Naive thymus-derived CD4-positive, alpha-beta T cell (primary cell): ENCODE data around the gene PROB1. TPM values are rescaled to one million over a fixed set of nuclear protein-coding genes. Genes with fewer than 3 reads are reported as not detected.
A peak's percentile ranks its signal among the peaks of the same experiment; 100 is the strongest.

ENCODE experiments used
- ATAC-seq: fragments of 150-1000 bp; cut with Tn5 transposase; 2 replicates; pipeline ENCODE4 v1.10.0; 2021; ENCODE audit warnings: mild to moderate bottlenecking, moderate library complexity
- CTCF ChIA-PET: fragments of 350-600 bp; sonication (Branson Sonifier 250); formaldehyde crosslinking; loops from one replicate; lab custom pipeline; 2021; ENCODE audit warnings: antibody characterized with exemption; lab: Charles Lee
- POLR2A ChIA-PET: fragments of 350-600 bp; sonication (Branson Sonifier 250); formaldehyde crosslinking; loops from one replicate; lab custom pipeline; 2021; ENCODE audit warnings: antibody characterized with exemption, inconsistent platforms; lab: Charles Lee
- DNase-seq, 9 donors: peaks; one replicate each; pipeline versions ENCODE4 v3.0.0 to v3.0.0-alpha.2; 2020 to 2022; ENCODE audit warnings: mixed read lengths in 1 of 9
- H3K27ac ChIP-seq: one replicate; pipeline ENCODE4 v1.7.0; 2013; ENCODE audit warnings: mild to moderate bottlenecking, low read depth, low read length, moderate library complexity
- H3K27me3 ChIP-seq, 2 donors: one replicate each; pipeline ENCODE4 v1.7.0; 2013; ENCODE audit warnings: low read length in 2 of 2, mild to moderate bottlenecking in 2 of 2, moderate library complexity in 2 of 2; ENCODE audit not compliant: control insufficient read depth in 2 of 2, insufficient read depth in 2 of 2
- H3K36me3 ChIP-seq, 3 experiments: 1 replicate in 2 of 3; 2 replicates in 1 of 3; pipeline ENCODE4 v1.7.0; 2013; ENCODE audit warnings: low read length in 3 of 3, mild to moderate bottlenecking in 3 of 3, moderate library complexity in 1 of 3; ENCODE audit not compliant: insufficient read depth in 3 of 3, control insufficient read depth in 2 of 3
- H3K4me1 ChIP-seq, 2 donors: one replicate each; pipeline ENCODE4 v1.7.0; 2013; ENCODE audit warnings: low read length in 2 of 2, mild to moderate bottlenecking in 2 of 2, moderate library complexity in 1 of 2; ENCODE audit not compliant: control insufficient read depth in 2 of 2, insufficient read depth in 2 of 2
- H3K4me3 ChIP-seq: 2 replicates; pipeline ENCODE4 v1.7.0; 2013; ENCODE audit warnings: mild to moderate bottlenecking, low read length
- H3K9me3 ChIP-seq, 3 experiments: 1 replicate in 2 of 3; 2 replicates in 1 of 3; pipeline ENCODE4 v1.7.0; 2013; ENCODE audit warnings: low read length in 3 of 3; ENCODE audit not compliant: control insufficient read depth in 2 of 3
- H3K27ac Mint-ChIP-seq, 9 donors: one replicate each; pipeline ENCODE4 v1.8.0; 2020 to 2022; ENCODE audit warnings: mixed read lengths in 9 of 9, mild to moderate bottlenecking in 8 of 9, moderate library complexity in 5 of 9, inconsistent platforms in 2 of 9
- H3K27me3 Mint-ChIP-seq, 5 donors: one replicate each; pipeline ENCODE4 v1.8.0; 2021 to 2022; ENCODE audit warnings: mixed read lengths in 5 of 5, mild to moderate bottlenecking in 1 of 5
- H3K36me3 Mint-ChIP-seq, 5 donors: one replicate each; pipeline ENCODE4 v1.8.0; 2020 to 2022; ENCODE audit warnings: mixed read lengths in 5 of 5, mild to moderate bottlenecking in 3 of 5, inconsistent platforms in 1 of 5
- H3K4me1 Mint-ChIP-seq, 7 donors: one replicate each; pipeline ENCODE4 v1.8.0; 2020 to 2022; ENCODE audit warnings: mixed read lengths in 7 of 7, mild to moderate bottlenecking in 3 of 7, inconsistent platforms in 1 of 7
- H3K4me3 Mint-ChIP-seq, 10 donors: one replicate each; pipeline ENCODE4 v1.8.0; 2020 to 2022; ENCODE audit warnings: mild to moderate bottlenecking in 10 of 10, mixed read lengths in 10 of 10, moderate library complexity in 6 of 10, inconsistent platforms in 2 of 10
- H3K9me3 Mint-ChIP-seq, 11 donors: one replicate each; pipeline ENCODE4 v1.8.0; 2020 to 2022; ENCODE audit warnings: mixed read lengths in 11 of 11, mild to moderate bottlenecking in 4 of 11, inconsistent platforms in 1 of 11, moderate library complexity in 1 of 11
- intact Hi-C, 2 donors: fragments of 100-400 bp; cut with micrococcal nuclease; formaldehyde crosslinking; loops; one replicate each; pipeline ENCODE4 v1.15.1; 2023
- polyA plus RNA-seq, 2 donors: library from polyadenylated mRNA; unstranded; fragments of 300-500 nt; fragmentation: Illumina TruSeq; gene quantifications; one replicate each; pipeline ENCODE4 v1.2.3, GENCODE V29; 2021
- total RNA-seq, 6 experiments: library from RNA in 5 of 6; stranded (reverse) in 5 of 6; gene quantifications; 1 replicate in 5 of 6; 2 replicates in 1 of 6; pipeline ENCODE4 v1.2.3 and lab custom pipeline; 2021 to 2026

PROB1 gene
- total and polyA plus RNA-seq, 7 experiments from 2014 or later: 0.26 to 4.9 (median 0.86) TPM; not detected in 1

DNA sequence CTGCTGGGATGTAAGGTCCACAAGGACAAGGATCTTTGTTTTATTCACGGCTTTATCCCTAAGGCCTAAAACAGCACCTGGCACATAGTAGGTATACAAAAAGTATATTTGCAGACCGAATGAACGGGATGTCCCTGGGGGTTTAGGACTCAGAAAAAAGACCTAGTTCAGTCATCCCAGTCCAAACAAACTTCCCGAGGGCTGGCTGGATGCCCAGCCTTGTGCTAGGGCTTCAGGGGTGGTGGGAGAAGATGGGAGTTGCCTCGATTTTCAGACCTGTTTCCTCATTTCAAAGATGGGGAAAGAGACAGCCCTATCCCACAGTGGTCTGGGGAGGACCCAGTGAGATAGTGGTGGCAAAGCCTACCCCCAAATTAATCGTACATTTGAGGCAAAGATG, 3.0 kb upstream of the PROB1 start:
- CTCF ChIA-PET: no interaction called here
- Mint-ChIP-seq H3K36me3 (peaks cover 4 to 7% (median 5%) of the 10 kb centered on the region in 5 donors), H3K4me1 (peaks cover 2 to 34% (median 10%) of the 10 kb centered on the region in 7 donors), H3K4me3 (no peak overlapping the region), H3K9me3 (no peaks in the 10 kb centered on the region), H3K27me3 (no peaks in the 10 kb centered on the region), H3K27ac (no peak overlapping the region)
- peaks cover 5 to 6% of the 10 kb centered on the region in 2 donors for H3K4me1 ChIP-seq
- no peaks in the 10 kb centered on the region for H3K9me3 ChIP-seq
- no peaks in the 10 kb centered on the region for H3K27me3 ChIP-seq
- ATAC-seq (no peak), DNase-seq (no peak)
- POLR2A ChIA-PET: interaction anchor here (1.3 kb wide), 1 partner anchor 9 kb away, joined by 3 read pairs; no protein-coding TSS in a partner anchor
- no peak overlapping the region for H3K4me3 ChIP-seq
- intact Hi-C loops: loop anchor here in 1 of 2 donors (10.0 kb wide), 1 partner anchor 933 kb away; the partner anchor contains the start of gene EGR1
- no peak overlapping the region for H3K27ac ChIP-seq
- H3K36me3 ChIP-seq: peaks cover 0 to 3% (median 0%) of the 10 kb centered on the region in 3 experiments

DNA sequence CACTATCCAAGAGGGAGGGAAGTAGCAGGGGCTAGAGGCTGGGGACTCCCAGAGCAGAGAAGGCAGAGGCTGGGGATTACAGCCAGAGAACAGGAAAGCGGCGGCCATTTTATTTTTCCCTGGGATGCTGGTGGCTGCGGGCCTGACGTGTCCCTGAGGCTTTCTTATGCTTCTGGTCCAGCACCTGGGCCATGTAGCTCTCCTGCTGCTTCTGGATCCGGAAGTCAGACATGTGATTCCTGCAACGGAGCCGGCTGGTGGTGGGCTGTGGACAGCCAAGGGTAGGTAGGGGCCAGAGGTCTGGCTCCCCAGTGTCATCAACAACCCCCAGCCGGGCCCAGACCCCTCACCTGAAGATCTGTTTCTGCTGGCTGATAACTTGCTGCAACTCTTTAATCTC, 1.8 kb upstream of the PROB1 start:
- Mint-ChIP-seq H3K36me3 (peaks cover 4 to 9% (median 5%) of the 10 kb centered on the region in 5 donors), H3K9me3 (no peaks in the 10 kb centered on the region), H3K27ac (peak overlapping the region in 1 of 9 donors; percentile 57), H3K27me3 (no peaks in the 10 kb centered on the region), H3K4me3 (no peak overlapping the region), H3K4me1 (peaks cover 2 to 31% (median 12%) of the 10 kb centered on the region in 7 donors)
- POLR2A ChIA-PET: interaction anchor here (0.6 to 1.2 kb wide), 2 partner anchors 15 to 18 kb away, joined by 3 read pairs; no protein-coding TSS in a partner anchor
- intact Hi-C loops: loop anchor here in 1 of 2 donors (10.0 kb wide), 1 partner anchor 932 kb away; the partner anchor contains the start of gene EGR1
- Histone ChIP-seq H3K27ac (no peak overlapping the region), H3K36me3 (peaks cover 0 to 6% (median 0%) of the 10 kb centered on the region in 3 experiments), H3K27me3 (no peaks in the 10 kb centered on the region), H3K4me1 (peaks cover 5 to 8% of the 10 kb centered on the region in 2 donors), H3K9me3 (no peaks in the 10 kb centered on the region), H3K4me3 (no peak overlapping the region)
- CTCF ChIA-PET: no interaction called here
- DNase-seq (no peak), ATAC-seq (no peak)

DNA sequence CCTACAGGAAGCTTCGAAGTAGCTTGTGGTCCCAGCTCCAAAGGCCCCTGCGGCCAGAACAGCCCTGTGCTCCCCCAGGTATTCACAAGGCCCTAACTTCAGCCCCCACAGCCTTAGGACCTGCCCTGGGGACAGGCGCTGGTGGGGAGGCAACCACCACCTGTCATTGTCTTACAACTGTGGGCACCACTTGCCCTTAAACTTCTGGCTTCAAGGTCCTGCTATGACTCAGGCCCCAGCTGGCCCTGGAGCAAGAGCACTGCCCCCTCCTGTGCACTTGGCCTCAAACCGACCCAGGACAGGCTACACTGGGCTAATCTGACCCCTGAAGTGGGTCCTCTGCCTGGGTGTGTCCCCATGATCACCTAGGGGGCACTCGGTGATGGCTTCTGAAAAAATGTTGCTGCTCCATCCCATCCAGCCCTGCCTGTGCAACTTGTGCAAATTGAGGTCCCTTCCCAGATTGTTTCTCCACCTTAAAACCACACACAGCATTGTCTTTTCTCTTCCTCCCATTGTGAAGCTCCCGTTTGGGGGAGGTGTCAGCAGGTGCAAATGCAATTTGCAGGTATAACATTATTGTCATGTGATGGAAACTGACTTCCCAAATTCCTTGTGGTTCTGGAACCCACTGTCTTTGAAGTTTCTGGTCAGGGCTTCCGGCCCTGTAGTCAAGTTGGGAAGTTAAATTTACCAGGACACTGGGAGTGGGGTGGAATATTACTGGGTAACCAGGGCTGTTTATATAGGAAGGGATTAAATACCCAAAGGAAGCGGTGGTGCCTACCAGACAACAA, 1.1 kb upstream of the PROB1 start:
- ATAC-seq (no peak), DNase-seq (no peak)
- CTCF ChIA-PET: no interaction called here
- Mint-ChIP-seq H3K27ac (peak overlapping the region in 2 of 9 donors; percentile 57 to 78), H3K36me3 (peaks cover 4 to 7% (median 5%) of the 10 kb centered on the region in 5 donors), H3K4me1 (peaks cover 8 to 37% (median 18%) of the 10 kb centered on the region in 7 donors), H3K9me3 (no peaks in the 10 kb centered on the region), H3K4me3 (peak overlapping the region in 5 of 10 donors; percentile 15 to 58 (median 40)), H3K27me3 (no peaks in the 10 kb centered on the region)
- no peak overlapping the region for H3K4me3 ChIP-seq
- no peaks in the 10 kb centered on the region for H3K27me3 ChIP-seq
- peaks cover 5 to 15% of the 10 kb centered on the region in 2 donors for H3K4me1 ChIP-seq
- POLR2A ChIA-PET: interaction anchor here (0.6 to 1.2 kb wide), 4 partner anchors 8 to 18 kb away, joined by 3 to 4 read pairs (median 3); partner anchors contain the start of gene SPATA24
- H3K27ac ChIP-seq: no peak overlapping the region
- no peaks in the 10 kb centered on the region for H3K9me3 ChIP-seq
- intact Hi-C loops: loop anchor here in 1 of 2 donors (10.0 kb wide), 1 partner anchor 931 kb away; the partner anchor contains the start of gene EGR1
- peaks cover 0 to 6% (median 0%) of the 10 kb centered on the region in 3 experiments for H3K36me3 ChIP-seq

DNA sequence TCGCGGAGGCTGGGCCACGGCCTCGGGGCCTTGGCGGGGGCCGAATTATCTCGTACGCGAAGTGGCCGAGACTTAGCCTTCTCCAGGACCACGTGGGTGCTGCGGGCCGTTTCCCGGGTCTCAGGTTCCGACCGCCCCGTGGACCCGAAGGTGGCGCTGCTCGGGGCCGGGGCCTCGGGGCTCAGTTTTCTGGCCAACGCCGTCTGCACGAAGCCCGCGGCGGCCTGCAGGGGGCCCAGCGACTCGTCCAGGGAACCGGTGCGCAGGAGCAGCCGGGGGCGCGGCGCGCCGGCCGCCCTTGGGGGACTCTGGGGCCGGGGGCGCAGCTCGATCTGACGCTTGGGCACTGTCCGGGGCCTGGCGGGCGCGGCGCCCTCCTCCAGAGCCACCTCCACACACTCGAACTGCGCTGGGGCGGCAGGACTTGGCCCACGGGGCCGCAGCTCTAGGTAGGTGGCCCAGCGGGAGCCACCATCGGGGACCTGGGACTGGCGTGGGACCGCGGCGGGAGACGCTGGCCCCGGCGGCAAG, 716 bp downstream of the PROB1 start:
- peak overlapping the region in 7 of 10 donors; percentile 21 to 97 (median 88) for H3K4me3 Mint-ChIP-seq
- intact Hi-C loops: loop anchor here (5.0 to 10.0 kb wide), 3 partner anchors 453 to 929 kb away; partner anchors contain the start of genes CTNNA1 (in 1 of the 2) and EGR1 (in 1 of the 2)
- peak; percentile 50 for ATAC-seq
- peaks cover 2 to 15% (median 2%) of the 10 kb centered on the region in 5 donors for H3K36me3 Mint-ChIP-seq
- CTCF ChIA-PET: interaction anchor here (0.5 kb wide), 1 partner anchor 52 kb away, joined by 3 read pairs; no protein-coding TSS in a partner anchor
- H3K27ac Mint-ChIP-seq: peak overlapping the region in 1 of 9 donors; percentile 97
- peaks cover 12 to 54% (median 23%) of the 10 kb centered on the region in 7 donors for H3K4me1 Mint-ChIP-seq
- H3K27me3 ChIP-seq: no peaks in the 10 kb centered on the region
- peak overlapping the region; percentile 76 for H3K4me3 ChIP-seq
- no peaks in the 10 kb centered on the region for H3K9me3 Mint-ChIP-seq
- peak in 6 of 9 donors; percentile 17 to 75 (median 42) for DNase-seq
- peaks cover 5 to 33% of the 10 kb centered on the region in 2 donors for H3K4me1 ChIP-seq
- no peaks in the 10 kb centered on the region for H3K9me3 ChIP-seq
- POLR2A ChIA-PET: interaction anchor here (1.1 to 1.5 kb wide), 3 partner anchors 9 to 101 kb away, joined by 3 to 4 read pairs (median 3); partner anchors contain the start of genes MATR3, PAIP2 and SPATA24
- H3K27ac ChIP-seq: peak overlapping the region; percentile 5
- H3K36me3 ChIP-seq: peaks cover 0 to 6% (median 0%) of the 10 kb centered on the region in 3 experiments
- H3K27me3 Mint-ChIP-seq: no peaks in the 10 kb centered on the region

DNA sequence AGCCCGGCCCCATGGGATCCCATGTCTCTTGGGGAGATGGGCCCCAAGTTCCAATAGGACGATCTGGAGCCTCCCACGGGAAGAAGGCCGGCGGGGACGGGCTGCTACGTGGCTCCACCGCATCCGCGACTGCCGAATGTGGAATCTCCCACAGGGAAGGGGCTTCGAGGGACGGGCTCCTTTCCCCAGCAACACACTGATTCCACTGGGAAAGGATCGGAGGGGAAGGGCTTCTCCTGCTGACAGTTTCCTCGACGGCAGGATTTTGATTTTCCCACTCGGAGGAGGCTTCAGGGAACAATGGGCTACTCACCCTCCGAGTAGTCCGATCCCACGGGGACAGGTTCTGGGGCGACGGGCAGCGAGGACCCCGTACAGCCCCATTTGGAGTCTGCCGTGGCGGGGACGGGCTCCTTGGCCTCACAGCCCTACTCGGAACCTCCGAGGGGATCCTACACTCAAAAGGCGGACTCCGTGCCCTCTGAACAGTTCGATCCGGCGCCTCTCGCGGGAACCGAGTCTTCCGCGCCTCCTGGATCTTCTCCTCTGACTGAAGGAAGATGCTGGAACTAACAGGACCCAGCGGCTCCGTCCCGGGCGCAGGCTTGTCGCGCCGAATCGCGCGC, 1.3 kb downstream of the PROB1 start:
- peaks cover 0 to 6% (median 0%) of the 10 kb centered on the region in 3 experiments for H3K36me3 ChIP-seq
- ChIA-PET POLR2A (interaction anchor here (1.1 to 4.6 kb wide), 4 partner anchors 10 to 100 kb away, joined by 3 to 24 read pairs (median 4); partner anchors contain the start of genes MATR3, PAIP2 and SPATA24), CTCF (no interaction called here)
- no peaks in the 10 kb centered on the region for H3K9me3 ChIP-seq
- Mint-ChIP-seq H3K4me3 (peak overlapping the region; percentile 87 to 97 (median 90)), H3K27me3 (no peaks in the 10 kb centered on the region), H3K36me3 (peaks cover 0 to 15% (median 0%) of the 10 kb centered on the region in 5 donors), H3K4me1 (peaks cover 12 to 56% (median 23%) of the 10 kb centered on the region in 7 donors), H3K9me3 (no peaks in the 10 kb centered on the region), H3K27ac (peak overlapping the region in 6 of 9 donors; percentile 7 to 97 (median 30))
- peaks cover 5 to 34% of the 10 kb centered on the region in 2 donors for H3K4me1 ChIP-seq
- peak overlapping the region; percentile 17 for H3K27ac ChIP-seq
- H3K27me3 ChIP-seq: no peaks in the 10 kb centered on the region
- no peak for ATAC-seq
- peak in 2 of 9 donors; percentile 13 for DNase-seq
- peak overlapping the region; percentile 76 for H3K4me3 ChIP-seq
- intact Hi-C loops: loop anchor here (2.0 to 10.0 kb wide), 5 partner anchors 45 to 929 kb away; partner anchors contain the start of genes CTNNA1 (in 1 of the 2), DNAJC18 (in 1 of the 2), EGR1 (in 1 of the 2) and MATR3 (in 1 of the 2)
